Upper lobe of right lung (tissue), 1 donor: ENCODE data around the gene LRRIQ4. TPM values are rescaled to one million over a fixed set of nuclear protein-coding genes. Genes with fewer than 3 reads are reported as not detected.

Experiments
- ATAC-seq: fragments of 200-7000 bp; cut with Tn5 transposase; one replicate; pipeline ENCODE4 v1.9.1; 2020; ENCODE audit warnings: mild to moderate bottlenecking, moderate library complexity
- DNase-seq: peaks from one replicate; pipeline ENCODE4 v3.0.0-alpha.2; 2020
- H3K27ac ChIP-seq: fragments of 200-600 bp; one replicate; pipeline ENCODE4 v1.8.0; 2022
- H3K27me3 ChIP-seq: fragments of 200-600 bp; one replicate; pipeline ENCODE4 v1.8.0; 2022; ENCODE audit warnings: mild to moderate bottlenecking
- H3K36me3 ChIP-seq: fragments of 200-600 bp; one replicate; pipeline ENCODE4 v1.8.0; 2022
- H3K4me1 ChIP-seq: fragments of 200-600 bp; one replicate; pipeline ENCODE4 v1.8.0; 2022
- H3K4me3 ChIP-seq: fragments of 200-600 bp; one replicate; pipeline ENCODE4 v1.8.0; 2022; ENCODE audit warnings: mild to moderate bottlenecking
- H3K9me3 ChIP-seq: fragments of 200-600 bp; one replicate; pipeline ENCODE4 v1.8.0; 2022
- intact Hi-C: fragments of 100-400 bp; cut with DNase I; formaldehyde crosslinking; loops from one replicate; pipeline ENCODE4 v1.11.0; 2022
- total RNA-seq: library from RNA; stranded (reverse); fragmentation: NEBNext Ultra II Directional; extraction: Animal tissue kit (Norgen Biotek cat#: 25700); gene quantifications from one replicate; pipeline ENCODE4 v1.2.1, GENCODE V29; 2021
- TF ChIP-seq, protein P1 (sequence below): fragments of 200-600 bp; IDR thresholded peaks from one replicate; pipeline ENCODE4 v1.8.0; 2022; ENCODE audit warnings: antibody characterized with exemption
- donor health status: DM: no; HTN: yes; CAD: no; lungs with severe emphysema.

LRRIQ4 gene
- total RNA-seq, 1 donor from 2014 or later = 0.29 TPM

DNA sequence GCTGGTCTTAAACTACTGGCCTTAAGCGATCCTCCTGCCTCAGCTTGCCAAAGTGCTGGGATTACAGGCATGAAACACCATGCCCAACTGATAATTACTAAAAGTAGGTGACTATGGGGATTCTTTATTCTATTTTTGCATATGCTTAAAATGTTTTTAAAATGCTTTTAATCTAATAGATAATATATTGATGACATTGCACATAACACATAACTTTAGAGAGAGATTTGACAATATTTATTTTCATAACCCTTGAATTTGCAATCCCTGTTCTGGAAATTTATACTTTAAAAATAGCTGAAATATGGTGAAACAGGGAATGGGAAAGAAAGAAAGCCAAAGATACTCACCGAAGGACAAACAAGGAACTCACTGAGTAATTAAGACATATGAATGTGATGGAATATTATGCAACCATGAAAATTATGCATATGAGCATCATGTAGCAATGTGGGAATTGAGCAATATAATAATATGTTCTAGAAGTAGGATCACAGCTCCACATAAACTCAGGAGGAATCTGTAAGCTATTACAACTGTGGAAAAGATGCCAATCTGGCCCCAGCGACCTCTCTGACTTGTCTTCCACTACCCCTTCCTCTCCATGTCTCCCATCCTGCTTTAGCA lies 55.0 kb downstream of the LRRIQ4 start:
- ATAC-seq (no peak), DNase-seq (no peak)
- Histone ChIP-seq H3K36me3 (no peaks in the 10 kb centered on the region), H3K27me3 (no peaks in the 10 kb centered on the region), H3K9me3 (no peaks in the 10 kb centered on the region), H3K27ac (no peak overlapping the region), H3K4me1 (peaks cover 3% of the 10 kb centered on the region), H3K4me3 (no peak overlapping the region)
- TF ChIP-seq, protein P1, sequence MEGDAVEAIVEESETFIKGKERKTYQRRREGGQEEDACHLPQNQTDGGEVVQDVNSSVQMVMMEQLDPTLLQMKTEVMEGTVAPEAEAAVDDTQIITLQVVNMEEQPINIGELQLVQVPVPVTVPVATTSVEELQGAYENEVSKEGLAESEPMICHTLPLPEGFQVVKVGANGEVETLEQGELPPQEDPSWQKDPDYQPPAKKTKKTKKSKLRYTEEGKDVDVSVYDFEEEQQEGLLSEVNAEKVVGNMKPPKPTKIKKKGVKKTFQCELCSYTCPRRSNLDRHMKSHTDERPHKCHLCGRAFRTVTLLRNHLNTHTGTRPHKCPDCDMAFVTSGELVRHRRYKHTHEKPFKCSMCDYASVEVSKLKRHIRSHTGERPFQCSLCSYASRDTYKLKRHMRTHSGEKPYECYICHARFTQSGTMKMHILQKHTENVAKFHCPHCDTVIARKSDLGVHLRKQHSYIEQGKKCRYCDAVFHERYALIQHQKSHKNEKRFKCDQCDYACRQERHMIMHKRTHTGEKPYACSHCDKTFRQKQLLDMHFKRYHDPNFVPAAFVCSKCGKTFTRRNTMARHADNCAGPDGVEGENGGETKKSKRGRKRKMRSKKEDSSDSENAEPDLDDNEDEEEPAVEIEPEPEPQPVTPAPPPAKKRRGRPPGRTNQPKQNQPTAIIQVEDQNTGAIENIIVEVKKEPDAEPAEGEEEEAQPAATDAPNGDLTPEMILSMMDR = no peak
- intact Hi-C loops = no loop called here

- H3K9me3 ChIP-seq = no peaks in the 10 kb centered on the region
- DNase-seq (no peak), ATAC-seq (no peak)
- TF ChIP-seq, protein P1 = no peak
- intact Hi-C loops = no loop called here
- peaks cover under 1% of the 10 kb centered on the region for H3K4me1 ChIP-seq
- no peaks in the 10 kb centered on the region for H3K27me3 ChIP-seq
- no peak overlapping the region for H3K27ac ChIP-seq
- H3K36me3 ChIP-seq = no peaks in the 10 kb centered on the region
- no peak overlapping the region for H3K4me3 ChIP-seq
Measured at GRCh38 chr3:169868369-169868768, 55.7 kb downstream of the LRRIQ4 start.

DNA sequence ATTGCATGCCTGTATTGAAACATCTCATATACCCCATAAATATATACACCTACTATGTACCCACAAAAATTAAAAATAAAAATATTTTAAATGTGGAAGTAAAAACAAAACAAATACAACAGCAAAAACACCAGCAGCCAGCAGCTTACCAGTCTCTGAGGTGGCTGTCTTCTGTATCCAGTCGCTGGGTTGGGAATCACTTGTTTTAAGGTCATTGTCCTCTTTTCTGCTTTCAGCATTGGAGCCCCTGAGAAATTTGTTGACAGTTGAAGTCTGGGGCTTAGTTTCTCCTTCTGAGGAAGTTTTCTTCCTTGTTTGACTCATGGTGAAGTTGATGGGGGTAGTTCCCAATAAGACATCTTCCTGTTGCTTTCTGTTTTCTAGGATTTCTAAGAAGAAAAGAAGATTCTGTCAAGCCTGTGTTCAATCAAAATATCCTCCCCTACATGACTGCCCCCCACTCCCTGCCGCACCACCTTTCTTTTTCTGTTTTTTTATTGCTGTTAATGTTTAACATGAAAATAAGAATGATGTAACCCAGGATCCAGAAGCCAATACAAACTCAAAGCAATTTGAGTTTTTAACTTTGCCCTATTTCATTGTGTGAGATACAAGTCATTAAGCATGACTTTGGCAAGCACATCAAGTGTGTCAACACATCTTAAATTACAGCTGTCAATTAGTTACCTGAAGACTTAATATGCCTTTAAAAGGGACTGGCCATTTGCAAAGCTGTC lies 57.0 kb downstream of the LRRIQ4 start, which contains the start of gene LRRC31:
Gene LRRC31, minus strand, starts transcription at position 452 of the 737 bp plus-strand sequence. Its CDS starts 128 bp downstream, at position 324.
- peak; percentile 21 for ATAC-seq
- H3K27ac ChIP-seq = no peak within 1 kb of the TSS

DNA sequence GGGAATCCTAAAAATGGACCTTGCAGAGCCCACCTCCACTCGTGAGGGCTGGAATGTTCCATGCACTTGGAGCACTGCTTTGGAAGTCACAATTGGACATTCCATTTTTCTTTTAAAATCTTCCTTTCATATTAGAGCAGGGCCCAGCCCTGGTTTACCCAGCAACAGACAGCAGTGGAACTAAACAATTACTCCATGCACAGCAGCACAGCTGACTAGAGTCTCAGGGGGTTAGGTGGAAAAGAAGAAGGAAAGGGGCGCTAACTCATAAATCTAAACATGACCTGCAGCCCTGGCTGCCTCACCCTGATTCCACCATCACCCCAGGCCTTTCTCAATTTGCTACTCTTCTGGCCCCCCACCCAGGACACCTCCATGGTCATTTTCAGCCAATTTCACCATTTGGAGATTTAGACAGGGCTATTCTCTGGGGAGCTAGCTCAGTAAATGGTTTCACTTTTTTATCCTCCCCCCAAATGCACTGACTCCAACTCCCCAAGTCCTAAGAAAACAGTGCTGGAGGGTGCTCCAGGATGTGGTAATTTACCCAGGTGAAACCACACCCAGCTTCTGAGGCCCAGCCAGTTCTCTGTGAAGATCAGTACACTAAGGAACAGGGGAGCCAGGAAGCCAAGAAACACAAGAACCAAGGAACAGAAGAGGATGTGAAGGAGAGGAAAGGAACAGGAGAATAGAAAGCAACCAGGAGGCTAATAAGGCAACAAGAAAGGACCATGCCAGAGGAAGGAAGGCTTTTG lies 58.6 kb downstream of the LRRIQ4 start:
- intact Hi-C loops = no loop called here
- Histone ChIP-seq H3K4me1 (no peaks in the 10 kb centered on the region), H3K27ac (peak overlapping the region; percentile 34), H3K36me3 (no peaks in the 10 kb centered on the region), H3K4me3 (no peak overlapping the region), H3K9me3 (no peaks in the 10 kb centered on the region), H3K27me3 (no peaks in the 10 kb centered on the region)
- DNase-seq (peak; percentile 68), ATAC-seq (peak; percentile 96)
- TF ChIP-seq, protein P1 = no peak

More for the DNA sequence above, 57.0 kb downstream of the LRRIQ4 start, which contains the start of gene LRRC31:
- H3K9me3 ChIP-seq = no peaks in the 10 kb centered on the region
- TF ChIP-seq, protein P1 = no peak
- H3K36me3 ChIP-seq = no peaks in the 10 kb centered on the region
- H3K27me3 ChIP-seq = no peaks in the 10 kb centered on the region
- intact Hi-C loops = no loop called here
- DNase-seq = no peak
- H3K4me1 ChIP-seq = no peaks in the 10 kb centered on the region
- H3K4me3 ChIP-seq = no peak within 1 kb of the TSS

GRCh38 chr3:169879013-169879557 lies 66.4 kb downstream of the LRRIQ4 start:
- Histone ChIP-seq H3K9me3 (no peaks in the 10 kb centered on the region), H3K4me1 (no peaks in the 10 kb centered on the region), H3K27ac (no peak overlapping the region), H3K4me3 (no peak overlapping the region), H3K27me3 (no peaks in the 10 kb centered on the region), H3K36me3 (no peaks in the 10 kb centered on the region)
- no peak for DNase-seq
- TF ChIP-seq, protein P1 = no peak
- intact Hi-C loops = no loop called here
- no peak for ATAC-seq
